Fibroblast of mammary gland (primary cell): ENCODE results near the gene ZNF160.

Experiments used
- DNase-seq: peaks from one replicate; pipeline ENCODE4 v3.0.0-alpha.2; 2010; ENCODE audit warnings: low read depth
- H3K4me3 ChIP-seq: 2 replicates; pipeline ENCODE4 v1.5.1; 2011; ENCODE audit warnings: low read depth, mild to moderate bottlenecking, low read length, moderate library complexity; ENCODE audit not compliant: control insufficient read depth
- TF ChIP-seq, protein P1 (sequence below): conservative IDR thresholded peaks from 2 replicates; pipeline ENCODE4 v1.5.1; 2011; ENCODE audit warnings: low read depth, low read length, inconsistent platforms; ENCODE audit not compliant: control insufficient read depth, insufficient read depth

The ZNF160 gene

DNA sequence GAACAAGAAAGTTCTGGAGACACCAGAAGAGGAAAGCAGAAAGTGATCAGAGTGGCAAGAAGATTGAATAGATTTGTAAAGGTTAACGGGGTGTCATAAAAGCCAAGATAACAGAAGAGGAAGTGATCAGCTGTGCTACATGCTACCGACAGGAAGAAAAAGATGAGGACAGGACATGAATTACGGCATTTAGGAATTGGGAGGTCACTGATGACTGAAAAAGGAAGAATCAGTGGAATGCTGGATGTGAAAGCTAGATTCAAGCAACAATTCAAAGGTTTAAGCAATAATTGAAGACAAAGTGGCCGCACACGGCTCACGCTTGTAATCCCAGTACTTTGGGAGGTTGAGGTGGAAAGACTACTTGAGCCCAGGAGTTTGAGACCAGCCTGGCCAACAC is 15.1 kb downstream of the ZNF160 start:
- TF ChIP-seq, protein P1, sequence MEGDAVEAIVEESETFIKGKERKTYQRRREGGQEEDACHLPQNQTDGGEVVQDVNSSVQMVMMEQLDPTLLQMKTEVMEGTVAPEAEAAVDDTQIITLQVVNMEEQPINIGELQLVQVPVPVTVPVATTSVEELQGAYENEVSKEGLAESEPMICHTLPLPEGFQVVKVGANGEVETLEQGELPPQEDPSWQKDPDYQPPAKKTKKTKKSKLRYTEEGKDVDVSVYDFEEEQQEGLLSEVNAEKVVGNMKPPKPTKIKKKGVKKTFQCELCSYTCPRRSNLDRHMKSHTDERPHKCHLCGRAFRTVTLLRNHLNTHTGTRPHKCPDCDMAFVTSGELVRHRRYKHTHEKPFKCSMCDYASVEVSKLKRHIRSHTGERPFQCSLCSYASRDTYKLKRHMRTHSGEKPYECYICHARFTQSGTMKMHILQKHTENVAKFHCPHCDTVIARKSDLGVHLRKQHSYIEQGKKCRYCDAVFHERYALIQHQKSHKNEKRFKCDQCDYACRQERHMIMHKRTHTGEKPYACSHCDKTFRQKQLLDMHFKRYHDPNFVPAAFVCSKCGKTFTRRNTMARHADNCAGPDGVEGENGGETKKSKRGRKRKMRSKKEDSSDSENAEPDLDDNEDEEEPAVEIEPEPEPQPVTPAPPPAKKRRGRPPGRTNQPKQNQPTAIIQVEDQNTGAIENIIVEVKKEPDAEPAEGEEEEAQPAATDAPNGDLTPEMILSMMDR: no peak
- no peak overlapping the region for H3K4me3 ChIP-seq
- no peak for DNase-seq

DNA sequence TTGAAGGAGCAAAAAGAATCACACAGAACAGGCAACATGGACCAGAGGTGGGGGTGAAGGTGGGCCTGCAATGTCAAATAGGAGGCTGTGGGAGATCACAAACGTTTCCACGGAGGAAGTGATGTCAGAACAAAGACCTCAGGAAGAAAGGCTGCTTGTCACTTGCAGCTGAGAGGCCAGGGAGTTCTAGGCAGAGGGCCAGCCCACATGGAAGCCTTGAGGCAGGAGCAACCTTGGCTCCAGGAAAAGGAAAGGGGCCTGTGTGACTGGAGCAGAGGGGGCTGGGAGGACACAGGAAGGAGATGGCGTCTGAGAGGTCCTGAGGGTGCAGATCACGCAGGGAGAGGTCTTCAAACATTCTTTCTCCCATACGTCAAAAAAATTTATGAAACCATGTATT is 16.3 kb downstream of the ZNF160 start:
- DNase-seq: peak; percentile 19
- TF ChIP-seq, protein P1: no peak
- H3K4me3 ChIP-seq: no peak overlapping the region

DNA sequence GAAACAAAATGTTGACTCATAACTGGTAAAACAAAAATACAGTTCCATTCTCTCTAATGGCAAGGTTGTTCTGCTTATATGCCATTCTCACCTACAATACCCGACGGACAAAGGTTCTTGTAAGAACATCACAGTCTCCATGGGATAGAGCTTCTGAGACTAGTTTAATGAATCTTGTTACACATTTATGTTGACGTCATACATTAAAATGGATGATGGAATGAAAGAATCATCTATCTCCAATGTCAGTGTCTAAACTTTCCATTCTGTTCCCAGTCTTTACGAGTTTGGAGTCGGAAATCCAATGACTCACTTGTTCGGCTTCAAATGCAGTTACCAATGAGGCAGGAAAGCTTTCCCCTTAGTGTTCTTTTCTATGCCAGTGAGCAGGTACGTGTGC is 17.7 kb downstream of the ZNF160 start:
- no peak overlapping the region for H3K4me3 ChIP-seq
- DNase-seq: no peak
- TF ChIP-seq, protein P1: no peak

DNA sequence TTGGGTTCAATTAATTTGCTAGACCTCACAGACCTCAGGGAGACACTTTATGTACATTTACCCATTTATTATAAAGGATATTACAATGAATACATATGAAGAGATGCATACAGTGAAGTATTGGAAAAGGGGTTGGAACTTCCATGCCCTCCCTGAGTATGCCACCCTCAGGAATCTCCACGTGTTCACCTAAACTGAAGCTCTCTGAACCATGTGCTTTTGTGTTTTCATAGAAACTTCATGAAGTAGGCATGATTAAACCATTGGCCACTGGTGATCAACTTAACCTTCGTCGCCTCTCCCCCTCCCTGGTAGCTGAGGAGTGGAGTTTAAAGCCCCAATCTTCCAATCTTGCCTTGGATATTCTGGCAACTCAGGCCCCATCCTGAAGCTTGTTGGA is 20.3 kb downstream of the ZNF160 start:
- TF ChIP-seq, protein P1: no peak
- DNase-seq: no peak
- H3K4me3 ChIP-seq: no peak overlapping the region

DNA sequence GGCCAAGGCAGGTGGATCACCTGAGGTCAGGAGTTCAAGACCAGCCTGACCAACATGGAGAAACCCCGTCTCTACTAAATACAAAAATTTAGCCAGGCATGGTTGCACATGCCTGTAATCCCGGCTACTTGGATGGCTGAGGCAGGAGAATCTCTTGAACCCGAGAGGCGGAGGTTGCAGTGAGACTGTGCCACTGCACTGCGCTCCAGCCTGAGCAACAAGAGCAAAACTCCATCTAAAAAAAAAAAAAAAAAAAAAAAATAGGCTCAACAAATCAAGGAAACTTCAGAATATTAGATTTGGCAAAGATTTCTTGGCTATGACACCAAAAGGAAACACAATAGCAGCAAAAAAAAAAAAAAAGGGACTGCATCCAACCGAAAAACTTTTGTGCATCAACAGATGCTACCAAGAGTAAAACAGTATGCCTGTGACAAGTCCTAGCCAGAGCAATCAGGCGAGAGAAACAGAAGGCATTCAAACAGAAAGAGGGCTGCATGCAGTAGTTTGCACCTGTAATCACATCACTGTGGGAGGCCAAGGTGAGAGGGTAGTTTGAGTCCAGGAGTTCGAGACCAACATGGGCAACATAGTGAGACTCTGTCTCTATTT is 23.8 kb downstream of the ZNF160 start:
- DNase-seq: no peak
- TF ChIP-seq, protein P1: no peak
- H3K4me3 ChIP-seq: no peak overlapping the region

DNA sequence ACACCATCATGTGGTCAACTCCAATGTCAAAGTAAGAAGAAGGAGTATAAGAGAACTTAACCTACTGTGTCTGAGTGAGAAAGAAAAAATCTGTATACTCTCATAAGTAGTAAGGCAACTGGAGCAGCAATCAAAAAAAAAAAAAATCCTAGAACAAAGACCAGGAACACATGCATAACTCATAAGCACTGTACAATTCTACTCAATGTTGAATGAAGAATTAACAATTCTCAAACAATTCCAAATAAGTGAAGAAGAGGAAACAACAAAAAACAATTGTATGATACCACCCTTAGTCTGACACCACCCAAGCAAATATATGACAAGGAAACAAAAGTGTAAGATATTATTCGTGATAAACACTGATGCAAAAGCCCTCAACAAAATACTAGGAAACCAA is 24.6 kb downstream of the ZNF160 start:
- DNase-seq: no peak
- TF ChIP-seq, protein P1: no peak
- H3K4me3 ChIP-seq: no peak overlapping the region

DNA sequence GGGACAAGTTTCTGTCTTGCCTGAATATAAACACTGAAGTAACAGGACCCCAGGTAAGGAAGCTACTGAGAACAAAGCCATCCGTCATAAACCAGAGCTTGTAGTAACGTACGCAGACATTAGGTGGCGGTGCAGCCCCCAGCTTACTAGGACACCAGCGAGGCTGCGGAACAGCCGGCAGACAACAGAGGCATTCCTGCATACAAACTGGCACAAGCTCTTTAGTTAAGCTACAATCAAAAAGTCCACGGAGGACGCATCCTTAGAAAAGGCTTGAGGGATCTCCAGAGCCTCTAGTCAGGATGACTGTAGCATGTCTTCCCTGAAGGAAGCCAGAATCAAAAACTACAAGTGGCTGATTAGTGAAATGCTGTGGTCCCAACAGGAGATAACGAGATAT is 26.2 kb downstream of the ZNF160 start:
- TF ChIP-seq, protein P1: peak; percentile 38
- H3K4me3 ChIP-seq: no peak overlapping the region
- DNase-seq: peak; percentile 40
